Measurements from ENCODE around the gene DHRSX.

DNA sequence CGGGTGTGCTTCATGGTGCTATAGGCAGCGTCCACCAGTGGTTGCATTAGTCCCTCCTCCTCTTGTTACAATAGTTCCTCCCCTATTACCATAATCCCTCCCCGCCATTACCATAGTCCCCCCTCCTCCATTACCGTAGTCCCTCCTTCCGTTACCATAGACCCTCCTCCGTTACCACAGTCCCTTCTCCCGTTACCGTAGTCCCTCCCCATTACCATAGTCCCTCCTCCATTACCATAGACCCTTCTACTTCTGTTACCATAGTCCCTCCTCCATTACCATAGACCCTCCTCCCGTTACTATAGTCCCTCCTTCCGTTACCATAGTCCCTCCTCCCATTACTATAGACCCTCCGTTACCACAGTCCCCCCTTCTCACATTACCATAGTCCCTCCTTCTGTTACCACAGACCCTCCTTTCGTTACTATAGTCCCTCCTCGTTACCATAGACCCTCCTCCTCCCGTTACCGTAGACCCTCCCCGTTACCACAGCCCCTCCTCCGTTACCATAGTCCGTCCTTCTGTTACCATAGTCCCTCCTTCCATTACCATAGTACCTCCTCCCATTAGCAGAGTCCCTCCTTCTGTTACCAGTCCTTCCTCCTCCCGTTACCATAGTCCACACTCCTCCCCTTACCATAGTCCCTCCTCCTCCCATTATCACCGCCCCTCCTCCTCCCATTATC lies 129.6 kb downstream of the DHRSX start:
- TF ChIP-seq, protein P1, sequence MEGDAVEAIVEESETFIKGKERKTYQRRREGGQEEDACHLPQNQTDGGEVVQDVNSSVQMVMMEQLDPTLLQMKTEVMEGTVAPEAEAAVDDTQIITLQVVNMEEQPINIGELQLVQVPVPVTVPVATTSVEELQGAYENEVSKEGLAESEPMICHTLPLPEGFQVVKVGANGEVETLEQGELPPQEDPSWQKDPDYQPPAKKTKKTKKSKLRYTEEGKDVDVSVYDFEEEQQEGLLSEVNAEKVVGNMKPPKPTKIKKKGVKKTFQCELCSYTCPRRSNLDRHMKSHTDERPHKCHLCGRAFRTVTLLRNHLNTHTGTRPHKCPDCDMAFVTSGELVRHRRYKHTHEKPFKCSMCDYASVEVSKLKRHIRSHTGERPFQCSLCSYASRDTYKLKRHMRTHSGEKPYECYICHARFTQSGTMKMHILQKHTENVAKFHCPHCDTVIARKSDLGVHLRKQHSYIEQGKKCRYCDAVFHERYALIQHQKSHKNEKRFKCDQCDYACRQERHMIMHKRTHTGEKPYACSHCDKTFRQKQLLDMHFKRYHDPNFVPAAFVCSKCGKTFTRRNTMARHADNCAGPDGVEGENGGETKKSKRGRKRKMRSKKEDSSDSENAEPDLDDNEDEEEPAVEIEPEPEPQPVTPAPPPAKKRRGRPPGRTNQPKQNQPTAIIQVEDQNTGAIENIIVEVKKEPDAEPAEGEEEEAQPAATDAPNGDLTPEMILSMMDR (IDR thresholded peaks at IDR 0.05) = no peak
- TF ChIP-seq EP300 (IDR thresholded peaks at IDR 0.05) (no peak), POLR2A (IDR thresholded peaks at IDR 0.05) (no peak)
